ENCODE results near the gene PACSIN2. TPM values are rescaled to one million over a fixed set of nuclear protein-coding genes. Genes with fewer than 3 reads are reported as not detected.
"Not testable (repeated sequence)": the region's sequence is repeated elsewhere in the genome, so short reads cannot be mapped to it uniquely, and the experiment has no call there.

The PACSIN2 gene
- total and polyA plus RNA-seq, 8 donors: 24.9 to 154 (median 71.6) TPM

DNA sequence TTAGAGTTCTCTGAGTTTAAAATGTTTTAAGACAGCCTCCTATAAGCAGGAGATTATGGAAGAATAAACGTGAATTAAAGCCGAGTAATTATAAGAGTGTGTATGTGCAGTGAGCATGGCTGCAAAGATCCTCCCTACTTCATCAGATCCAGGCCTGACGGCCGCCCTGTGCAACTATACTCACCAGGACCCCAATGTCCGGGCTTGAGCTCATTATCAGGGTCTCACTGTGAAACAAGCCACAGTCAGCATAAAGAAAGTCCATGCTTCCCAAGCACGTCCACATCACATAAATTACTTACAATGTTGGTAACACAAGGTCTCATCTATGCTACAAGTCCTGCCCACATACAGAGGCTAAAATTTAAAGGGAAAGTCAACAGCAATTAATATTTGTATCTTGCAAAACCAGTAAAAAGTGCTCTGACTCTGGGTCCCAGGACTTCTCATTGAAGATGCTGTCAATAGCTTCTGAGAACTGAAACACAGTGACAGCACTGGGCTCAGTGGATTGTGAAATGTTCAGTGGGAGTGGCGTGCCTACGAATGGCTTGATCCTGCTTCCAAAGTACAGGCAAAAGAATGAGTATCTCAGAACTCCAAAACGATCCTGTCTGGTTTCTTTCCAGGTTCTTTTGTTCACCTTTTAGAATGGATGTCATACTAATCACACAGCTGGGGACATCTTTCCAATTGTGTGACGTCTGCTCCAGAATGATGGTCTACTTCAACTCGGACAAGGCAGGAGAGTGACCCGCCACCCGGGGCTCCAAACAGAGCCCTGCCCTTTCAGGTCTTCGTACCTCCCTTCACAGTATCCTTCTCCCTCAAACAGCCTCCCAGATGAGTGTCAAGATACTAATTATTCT is 85.7 kb downstream of the PACSIN2 start:
- no peaks in the 10 kb centered on the region for H3K9me3 ChIP-seq
- DNase-seq: no peak
- no peak overlapping the region for H3K4me3 ChIP-seq
- WGBS, 5 donors: 65 to 78% (median 68%) methylated on average over 14 of the region's 14 CpGs
- intact Hi-C loops (cut with DNase I; ENCODE audit: low total_unique reads): no loop called here
- peaks cover 79 to 99% (median 89%) of the 10 kb centered on the region in 4 donors for H3K4me1 ChIP-seq
- H3K36me3 ChIP-seq: no peaks in the 10 kb centered on the region
- H3K27me3 ChIP-seq: no peaks in the 10 kb centered on the region
- H3K27ac ChIP-seq: peak overlapping the region; percentile 16 to 96 (median 89)
- peak in 1 of 3 donors; percentile 69 for TF ChIP-seq POLR2AphosphoS5 (IDR thresholded peaks at IDR 0.05)
- TF ChIP-seq EP300 (IDR thresholded peaks at IDR 0.05): no peak

DNA sequence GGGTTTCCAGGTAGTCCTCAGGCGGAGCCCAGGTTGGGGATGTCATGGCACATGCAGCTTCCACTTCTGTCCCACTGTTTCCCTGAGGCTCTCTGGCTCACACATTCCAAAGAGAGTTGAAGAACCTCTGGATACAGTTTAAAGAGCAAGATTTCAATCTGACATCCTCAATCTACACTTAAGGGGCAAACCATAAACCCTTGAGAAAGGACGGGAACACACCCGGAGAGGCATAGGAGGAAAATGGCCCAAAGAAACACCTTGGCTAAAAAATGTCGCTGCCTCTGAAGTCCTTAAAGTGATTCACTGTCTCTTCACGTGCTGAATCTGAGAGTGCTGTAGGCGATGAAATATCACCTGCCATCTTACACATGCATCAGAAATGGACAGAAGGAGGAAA is 87.0 kb downstream of the PACSIN2 start:
- Histone ChIP-seq H3K9me3 (no peaks in the 10 kb centered on the region), H3K27ac (peak overlapping the region in 3 of 5 donors; percentile 89 to 96 (median 90)), H3K36me3 (no peaks in the 10 kb centered on the region), H3K4me1 (peaks cover 78 to 97% (median 89%) of the 10 kb centered on the region in 4 donors), H3K4me3 (no peak overlapping the region), H3K27me3 (no peaks in the 10 kb centered on the region)
- intact Hi-C loops (cut with DNase I; ENCODE audit: low total_unique reads): no loop called here
- no peak for TF ChIP-seq POLR2A (IDR thresholded peaks at IDR 0.05)
- 82 to 99% (median 88%) methylated on average over 6 of the region's 6 CpGs for WGBS, 5 donors
- DNase-seq: no peak

DNA sequence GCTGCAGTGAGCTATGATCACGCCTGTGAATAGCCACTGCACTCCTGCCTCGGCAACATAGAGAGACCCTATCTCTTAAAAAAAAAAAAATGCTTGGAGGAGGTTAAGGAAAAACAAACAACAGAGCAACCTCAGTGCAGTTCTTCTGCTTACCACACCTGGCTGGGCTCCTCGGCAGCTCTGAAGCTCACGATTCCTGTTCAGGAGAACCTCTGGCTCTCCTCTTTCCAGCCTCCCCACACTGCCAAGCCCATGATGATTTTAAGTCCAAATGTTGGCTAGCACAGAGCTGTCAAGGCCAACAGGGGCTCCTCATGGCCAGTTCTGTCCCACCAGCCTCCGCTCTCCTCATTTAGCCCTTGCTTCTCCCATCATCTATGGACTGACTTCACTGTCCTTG is 88.2 kb downstream of the PACSIN2 start:
- H3K27ac ChIP-seq: peak overlapping the region; percentile 34 to 92 (median 89)
- TF ChIP-seq, protein P1, sequence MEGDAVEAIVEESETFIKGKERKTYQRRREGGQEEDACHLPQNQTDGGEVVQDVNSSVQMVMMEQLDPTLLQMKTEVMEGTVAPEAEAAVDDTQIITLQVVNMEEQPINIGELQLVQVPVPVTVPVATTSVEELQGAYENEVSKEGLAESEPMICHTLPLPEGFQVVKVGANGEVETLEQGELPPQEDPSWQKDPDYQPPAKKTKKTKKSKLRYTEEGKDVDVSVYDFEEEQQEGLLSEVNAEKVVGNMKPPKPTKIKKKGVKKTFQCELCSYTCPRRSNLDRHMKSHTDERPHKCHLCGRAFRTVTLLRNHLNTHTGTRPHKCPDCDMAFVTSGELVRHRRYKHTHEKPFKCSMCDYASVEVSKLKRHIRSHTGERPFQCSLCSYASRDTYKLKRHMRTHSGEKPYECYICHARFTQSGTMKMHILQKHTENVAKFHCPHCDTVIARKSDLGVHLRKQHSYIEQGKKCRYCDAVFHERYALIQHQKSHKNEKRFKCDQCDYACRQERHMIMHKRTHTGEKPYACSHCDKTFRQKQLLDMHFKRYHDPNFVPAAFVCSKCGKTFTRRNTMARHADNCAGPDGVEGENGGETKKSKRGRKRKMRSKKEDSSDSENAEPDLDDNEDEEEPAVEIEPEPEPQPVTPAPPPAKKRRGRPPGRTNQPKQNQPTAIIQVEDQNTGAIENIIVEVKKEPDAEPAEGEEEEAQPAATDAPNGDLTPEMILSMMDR (IDR thresholded peaks at IDR 0.05): no peak
- TF ChIP-seq POLR2AphosphoS5 (IDR thresholded peaks at IDR 0.05) (no peak), EP300 (IDR thresholded peaks at IDR 0.05) (no peak)
- no peak for DNase-seq

DNA sequence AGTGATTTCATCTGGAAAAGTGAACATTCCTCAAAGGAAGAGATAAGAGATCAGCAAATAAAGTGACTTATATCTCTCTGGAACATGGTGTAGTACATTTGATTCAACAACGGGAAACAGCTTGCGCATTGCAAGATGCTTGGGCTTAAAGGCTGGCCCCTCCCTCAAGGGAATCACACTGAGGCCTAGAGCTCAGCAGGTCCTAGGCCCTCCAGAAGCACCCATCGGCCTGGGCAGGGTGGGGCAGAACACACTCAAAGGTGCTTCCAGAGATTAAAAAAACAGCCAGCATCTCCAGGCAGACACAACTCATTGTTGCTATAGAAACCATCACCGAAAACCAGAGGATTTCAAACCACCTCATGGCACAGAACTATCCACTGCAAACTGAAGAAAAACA is 88.8 kb downstream of the PACSIN2 start:
- Histone ChIP-seq H3K36me3 (no peaks in the 10 kb centered on the region), H3K27me3 (no peaks in the 10 kb centered on the region), H3K27ac (peak overlapping the region in 4 of 5 donors; percentile 80 to 92 (median 89)), H3K9me3 (no peaks in the 10 kb centered on the region), H3K4me3 (no peak overlapping the region), H3K4me1 (peaks cover 82 to 97% (median 91%) of the 10 kb centered on the region in 4 donors)
- peak in 1 of 2 donors; percentile 56 for DNase-seq
- WGBS, 5 donors: 22 to 51% (median 35%) methylated on average over 4 of the region's 4 CpGs
- intact Hi-C loops (cut with DNase I; ENCODE audit: low total_unique reads): no loop called here
- TF ChIP-seq POLR2AphosphoS5 (IDR thresholded peaks at IDR 0.05) (peak in 2 of 3 donors; percentile 17 to 60), POLR2A (IDR thresholded peaks at IDR 0.05) (no peak)

More for the DNA sequence above, 88.2 kb downstream of the PACSIN2 start:
- Histone ChIP-seq H3K36me3 (no peaks in the 10 kb centered on the region), H3K9me3 (no peaks in the 10 kb centered on the region), H3K27me3 (no peaks in the 10 kb centered on the region), H3K4me3 (no peak overlapping the region), H3K4me1 (peaks cover 79 to 97% (median 89%) of the 10 kb centered on the region in 4 donors)
- intact Hi-C loops (cut with DNase I; ENCODE audit: low total_unique reads): no loop called here
- 43 to 68% (median 58%) methylated on average over 5 of the region's 5 CpGs for WGBS, 5 donors

DNA sequence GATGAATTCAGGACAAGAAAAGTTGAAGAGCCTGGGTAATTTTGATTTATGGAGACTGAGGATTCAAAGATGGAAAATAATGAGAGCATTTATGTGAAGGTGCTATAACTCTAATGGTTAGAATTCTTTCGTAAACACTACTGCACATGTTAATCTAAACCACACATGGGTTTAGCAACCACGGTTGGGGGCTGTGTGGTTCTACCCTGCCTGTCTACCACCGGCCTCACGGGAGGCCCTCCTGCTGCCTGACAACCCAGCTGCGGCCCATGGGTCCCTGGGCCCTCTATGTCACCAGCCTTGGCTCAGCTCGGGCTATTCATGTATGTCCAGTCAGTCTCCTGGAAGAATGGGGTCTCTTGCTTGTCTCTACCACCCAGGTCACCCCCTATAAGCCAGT is 89.4 kb downstream of the PACSIN2 start:
- intact Hi-C loops (cut with DNase I; ENCODE audit: low total_unique reads): no loop called here
- 48 to 69% (median 56%) methylated on average over 6 of the region's 6 CpGs for WGBS, 5 donors
- DNase-seq: no peak
- Histone ChIP-seq H3K27ac (peak overlapping the region; percentile 67 to 92 (median 89)), H3K27me3 (no peaks in the 10 kb centered on the region), H3K36me3 (no peaks in the 10 kb centered on the region), H3K4me3 (no peak overlapping the region), H3K9me3 (no peaks in the 10 kb centered on the region), H3K4me1 (peaks cover 80 to 97% (median 89%) of the 10 kb centered on the region in 4 donors)
- TF ChIP-seq POLR2A (IDR thresholded peaks at IDR 0.05): no peak
- TF ChIP-seq POLR2AphosphoS5 (IDR thresholded peaks at IDR 0.05): no peak
- TF ChIP-seq EP300 (IDR thresholded peaks at IDR 0.05): no peak
- TF ChIP-seq, protein P1 (IDR thresholded peaks at IDR 0.05): no peak

DNA sequence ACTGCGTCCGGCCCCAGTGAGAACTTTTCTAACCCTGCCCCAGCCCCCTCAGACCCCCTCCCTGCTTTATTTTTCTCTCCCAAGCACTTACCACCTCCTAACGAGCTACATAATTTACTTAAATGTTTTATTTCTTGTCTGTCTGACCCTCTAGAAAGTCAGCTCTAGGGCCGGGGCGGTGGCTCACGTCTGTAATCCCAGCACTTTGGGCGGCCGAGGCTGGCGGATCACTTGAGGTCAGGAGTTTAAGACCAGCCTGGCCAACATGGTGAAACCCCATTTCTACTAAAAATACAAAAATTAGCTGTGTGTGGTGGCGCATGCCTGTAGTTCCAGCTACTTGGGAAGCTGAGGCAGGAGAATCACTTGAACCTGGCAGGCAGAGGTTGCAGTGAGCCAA is 89.9 kb downstream of the PACSIN2 start:
- intact Hi-C loops (cut with DNase I; ENCODE audit: low total_unique reads); H3K27me3 ChIP-seq; H3K9me3 ChIP-seq; DNase-seq; H3K4me3 ChIP-seq; H3K36me3 ChIP-seq: not testable (repeated sequence)
- Histone ChIP-seq H3K27ac (peak overlapping the region; percentile 20 to 92 (median 89)), H3K4me1 (peaks cover 77 to 97% (median 88%) of the 10 kb centered on the region in 4 donors)
- 92 to 97% (median 95%) methylated on average over 10 of the region's 10 CpGs for WGBS, 5 donors
